ENCODE results near the gene ESR1. TPM values are rescaled to one million over a fixed set of nuclear protein-coding genes. Genes with fewer than 3 reads are reported as not detected.

Gene ESR1
- total and polyA plus RNA-seq, 9 of the 15 experiments (the other 6 are each of a cell fraction or from before 2014, with no cell fraction given), result 0.03 to 0.27 (median 0.08) TPM; not detected in 1

- H3K4me3 ChIP-seq, result no peak overlapping the region
- no peaks in the 10 kb centered on the region for H3K36me3 ChIP-seq (ENCODE audit: control insufficient read depth, insufficient read depth, low read length)
- H3K27me3 ChIP-seq (ENCODE audit: control insufficient read depth in 2 of 2, insufficient read depth in 2 of 2, low read length in 2 of 2), result peaks cover 13 to 29% of the 10 kb centered on the region in 2 experiments; a peak in 4 of 5 replicates
- no peak overlapping the region for H3K4me2 ChIP-seq (ENCODE audit: insufficient read depth, low read length)
- no peak overlapping the region for H2AFZ ChIP-seq (ENCODE audit: low read depth, low read length)
- ChIA-PET POLR2A (interaction anchor here (0.7 kb wide), 1 partner anchor 10 kb away, joined by 3 read pairs; no protein-coding TSS in a partner anchor), CTCF (ENCODE audit: low intra/inter-chr PET ratio) (no interaction called here)
- no peak for DNase-seq (ENCODE audit: extremely low read depth in 1 of 4, low spot score in 3 of 4)
- H4K20me1 ChIP-seq (replicated peaks; ENCODE audit: control insufficient read depth, insufficient read depth, low read length), result no peaks in the 10 kb centered on the region
- FAIRE-seq, result no peak
- BruUV-seq (replicated peaks), result no TSS peak
- ATAC-seq, result no peak
- H3K79me2 ChIP-seq (ENCODE audit: control insufficient read depth, insufficient read depth, low read length), result no peaks in the 10 kb centered on the region
- under 1% methylated on average over 39 of the region's 60 CpGs for WGBS (ENCODE audit: insufficient coverage, low coverage, missing lambda C conversion rate)
- no peaks in the 10 kb centered on the region for H3K9me3 ChIP-seq (replicated peaks; ENCODE audit: control insufficient read depth, insufficient read depth, low read depth, low read length)
- H3K27ac ChIP-seq (ENCODE audit: extremely low read depth, low read depth, low read length), result no peak overlapping the region
- in situ Hi-C loops (cut with MboI), result no loop called here
- no peak overlapping the region for H3K9ac ChIP-seq (ENCODE audit: insufficient read depth in 1 of 2, low read depth in 2 of 2, low read length in 2 of 2)
- H3K9me1 ChIP-seq (ENCODE audit: control insufficient read depth, insufficient read depth, low read length), result no peaks in the 10 kb centered on the region
- intact Hi-C loops (cut with micrococcal nuclease), result no loop called here
- H3K4me1 ChIP-seq (replicated peaks in 1 of 2; ENCODE audit: control insufficient read depth in 2 of 2, insufficient read depth in 2 of 2, low read length in 2 of 2), result peaks cover 0 to 7% of the 10 kb centered on the region in 2 experiments; a peak in 1 of 5 replicates
- no peak for TF ChIP-seq EWSR1 (IDR thresholded peaks at IDR 0.05; ENCODE audit: borderline replicate concordance, low read depth, partially characterized antibody)
- no peak for TF ChIP-seq ZFP1 (CRISPR knock-in tag; IDR thresholded peaks at IDR 0.05)
- no peak for TF ChIP-seq TAL1 (IDR thresholded peaks at IDR 0.05)
- TF ChIP-seq POU5F1 (IDR thresholded peaks at IDR 0.05; ENCODE audit: borderline replicate concordance, low read depth, low read length, partially characterized antibody), result no peak
- no peak for TF ChIP-seq TSHZ1 (CRISPR knock-in tag; IDR thresholded peaks at IDR 0.05)
- no peak for TF ChIP-seq KAT7 (CRISPR knock-in tag; IDR thresholded peaks at IDR 0.05; ENCODE audit: borderline replicate concordance)
- TF ChIP-seq ZNF639 (CRISPR knock-in tag; conservative IDR thresholded peaks at IDR 0.05 in 1 of 2, IDR thresholded peaks at IDR 0.05 in 1 of 2), result no peak
- TF ChIP-seq MYNN (IDR thresholded peaks at IDR 0.05), result no peak
- TF ChIP-seq MYNN (CRISPR knock-in tag; IDR thresholded peaks at IDR 0.05), result no peak
- no peak for TF ChIP-seq BMI1 (IDR thresholded peaks at IDR 0.05; ENCODE audit: low read length)
- no peak for TF ChIP-seq NELFE (IDR thresholded peaks at IDR 0.05; ENCODE audit: insufficient read depth, insufficient read length)
These were observed 1.1 kb downstream of the ESR1 start for GRCh38 chr6:151808371-151809241.
